Uterus (tissue), 4 donors: Measurements from ENCODE around the gene TMEM213. TPM values are rescaled to one million over a fixed set of nuclear protein-coding genes. Genes with fewer than 3 reads are reported as not detected.

Experiments
- DNase-seq, 2 donors: peaks; one replicate each; pipeline ENCODE4 v3.0.0-alpha.2; 2019 to 2020
- H3K27ac ChIP-seq, 2 donors: fragments of 200-600 bp; sonication (generic); 1 replicate in 1 of 2; 2 replicates in 1 of 2; pipeline ENCODE4 v1.5.1; 2016 to 2018
- H3K27me3 ChIP-seq, 2 donors: fragments of 200-600 bp; sonication (generic); one replicate each; pipeline ENCODE4 v1.5.1; 2018 to 2019; ENCODE audit warnings: control low read depth in 1 of 2
- H3K36me3 ChIP-seq, 2 donors: fragments of 200-600 bp; sonication (generic); one replicate each; pipeline ENCODE4 v1.5.1; 2019; ENCODE audit warnings: control low read depth in 1 of 2
- H3K4me1 ChIP-seq, 2 donors: fragments of 200-600 bp; sonication (generic); one replicate each; pipeline ENCODE4 v1.5.1; 2018 to 2019; ENCODE audit warnings: control low read depth in 1 of 2
- H3K4me3 ChIP-seq, 2 donors: fragments of 200-600 bp; sonication (generic); 1 replicate in 1 of 2; 2 replicates in 1 of 2; pipeline ENCODE4 v1.5.1; 2018 to 2019; ENCODE audit warnings: mild to moderate bottlenecking in 1 of 2
- H3K9me3 ChIP-seq, 2 donors: fragments of 200-600 bp; sonication (generic); one replicate each; pipeline ENCODE4 v1.5.1; 2019; ENCODE audit warnings: control low read depth in 1 of 2
- CTCF ChIP-seq, 4 experiments: fragments of 200-600 bp in 2 of 4; fragments of 450-650 bp in 2 of 4; sonication (generic) in 2 of 4; IDR thresholded peaks; one replicate each; pipeline ENCODE4 v1.5.1; 2016 to 2019; ENCODE audit warnings: antibody characterized with exemption in 4 of 4, mild to moderate bottlenecking in 2 of 4, moderate library complexity in 1 of 4
- POLR2A ChIP-seq, 2 donors: fragments of 450-650 bp; IDR thresholded peaks; one replicate each; pipeline ENCODE4 v1.6.1; 2016; ENCODE audit warnings: antibody characterized with exemption in 2 of 2, mild to moderate bottlenecking in 1 of 2, moderate library complexity in 1 of 2
- intact Hi-C: fragments of 100-400 bp; cut with DNase I; formaldehyde crosslinking; loops from one replicate; pipeline ENCODE4 v1.15.1; 2023; ENCODE audit warnings: low total_unique reads
- total RNA-seq, 4 donors: library from RNA; depleted of rRNA in 3 of 4; stranded (reverse); fragments of >200 nt in 3 of 4; gene quantifications; one replicate each; pipeline versions ENCODE4 v1.1.0 to v1.2.4, GENCODE V29; 2014 to 2023
- donor health status: DM: yes; HTN: yes; CAD: no.

TMEM213 gene
- total RNA-seq, 4 donors from 2014 or later = 0.35 TPM; not detected in 3

- peak overlapping the region in 1 of 2 donors; percentile 13 for H3K27ac ChIP-seq
- no peaks in the 10 kb centered on the region for H3K27me3 ChIP-seq
- H3K9me3 ChIP-seq = no peaks in the 10 kb centered on the region
- H3K4me1 ChIP-seq = no peaks in the 10 kb centered on the region
- no peak for DNase-seq
- intact Hi-C loops = no loop called here
- no peak overlapping the region for H3K4me3 ChIP-seq
- no peak for TF ChIP-seq CTCF (IDR thresholded peaks at IDR 0.05)
- no peak for TF ChIP-seq POLR2A (IDR thresholded peaks at IDR 0.05)
- H3K36me3 ChIP-seq = no peaks in the 10 kb centered on the region
Observed at GRCh38 chr7:138838166-138838565, 40.4 kb downstream of the TMEM213 start.

GRCh38 chr7:138842111-138842510 lies 44.3 kb downstream of the TMEM213 start:
- Histone ChIP-seq H3K9me3 (no peaks in the 10 kb centered on the region), H3K36me3 (no peaks in the 10 kb centered on the region), H3K27ac (no peak overlapping the region), H3K4me1 (no peaks in the 10 kb centered on the region), H3K27me3 (no peaks in the 10 kb centered on the region), H3K4me3 (no peak overlapping the region)
- DNase-seq = no peak
- TF ChIP-seq POLR2A (IDR thresholded peaks at IDR 0.05) (no peak), CTCF (IDR thresholded peaks at IDR 0.05) (no peak)
- intact Hi-C loops = no loop called here

GRCh38 chr7:138843632-138844580 lies 46.1 kb downstream of the TMEM213 start:
- H3K27ac ChIP-seq = no peak overlapping the region
- intact Hi-C loops = no loop called here
- H3K36me3 ChIP-seq = no peaks in the 10 kb centered on the region
- H3K9me3 ChIP-seq = no peaks in the 10 kb centered on the region
- no peak overlapping the region for H3K4me3 ChIP-seq
- no peaks in the 10 kb centered on the region for H3K27me3 ChIP-seq
- TF ChIP-seq CTCF (IDR thresholded peaks at IDR 0.05) (no peak), POLR2A (IDR thresholded peaks at IDR 0.05) (no peak)
- no peak for DNase-seq
- no peaks in the 10 kb centered on the region for H3K4me1 ChIP-seq

GRCh38 chr7:138845711-138846110 lies 47.9 kb downstream of the TMEM213 start:
- Histone ChIP-seq H3K9me3 (no peaks in the 10 kb centered on the region), H3K27ac (no peak overlapping the region), H3K27me3 (no peaks in the 10 kb centered on the region), H3K36me3 (no peaks in the 10 kb centered on the region), H3K4me1 (no peaks in the 10 kb centered on the region), H3K4me3 (no peak overlapping the region)
- DNase-seq = no peak
- intact Hi-C loops = no loop called here
- TF ChIP-seq CTCF (IDR thresholded peaks at IDR 0.05) (no peak), POLR2A (IDR thresholded peaks at IDR 0.05) (no peak)
